Raji (cell line): ENCODE results near the gene PPP2R2C.

Experiments used
- POLR2A ChIP-seq: IDR thresholded peaks from 2 replicates; pipeline ENCODE4 v1.6.1; 2011; ENCODE audit warnings: low read depth, low read length, control low read depth; ENCODE audit not compliant: insufficient read depth

PPP2R2C gene

GRCh38 chr4:6426571-6427438 is 45.6 kb downstream of the PPP2R2C start:
- TF ChIP-seq POLR2A: no peak

- TF ChIP-seq POLR2A: no peak
These were observed 46.5 kb downstream of the PPP2R2C start for GRCh38 chr4:6425911-6426310.

- no peak for TF ChIP-seq POLR2A
These were observed 47.1 kb downstream of the PPP2R2C start for GRCh38 chr4:6425336-6425735.

GRCh38 chr4:6424425-6424824 is 48.0 kb downstream of the PPP2R2C start:
- TF ChIP-seq POLR2A: no peak

DNA sequence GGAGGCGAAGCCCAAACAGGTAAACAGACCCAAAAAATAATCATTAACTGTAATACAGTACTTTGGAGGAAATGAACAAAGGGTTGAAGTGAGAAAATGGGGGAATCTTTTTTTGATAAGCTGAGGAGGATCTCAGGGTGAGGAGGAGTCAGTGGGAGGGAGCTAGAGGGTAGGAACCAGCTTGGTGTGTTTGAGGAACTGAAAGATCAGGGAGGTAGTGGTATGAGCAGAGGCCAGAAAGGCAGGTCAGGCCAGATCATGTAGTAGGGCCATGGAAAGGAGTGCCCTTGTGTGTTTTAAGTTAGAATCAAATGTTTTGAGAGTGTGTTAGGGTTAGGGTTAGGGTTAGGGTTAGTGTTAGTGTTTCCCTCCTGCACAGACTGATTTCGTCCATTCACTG is 48.8 kb downstream of the PPP2R2C start:
- no peak for TF ChIP-seq POLR2A

GRCh38 chr4:6422866-6423265 is 49.5 kb downstream of the PPP2R2C start:
- no peak for TF ChIP-seq POLR2A

GRCh38 chr4:6422105-6422504 is 50.3 kb downstream of the PPP2R2C start:
- TF ChIP-seq POLR2A: no peak

- no peak for TF ChIP-seq POLR2A
These were observed 51.0 kb downstream of the PPP2R2C start for GRCh38 chr4:6421397-6421796.

DNA sequence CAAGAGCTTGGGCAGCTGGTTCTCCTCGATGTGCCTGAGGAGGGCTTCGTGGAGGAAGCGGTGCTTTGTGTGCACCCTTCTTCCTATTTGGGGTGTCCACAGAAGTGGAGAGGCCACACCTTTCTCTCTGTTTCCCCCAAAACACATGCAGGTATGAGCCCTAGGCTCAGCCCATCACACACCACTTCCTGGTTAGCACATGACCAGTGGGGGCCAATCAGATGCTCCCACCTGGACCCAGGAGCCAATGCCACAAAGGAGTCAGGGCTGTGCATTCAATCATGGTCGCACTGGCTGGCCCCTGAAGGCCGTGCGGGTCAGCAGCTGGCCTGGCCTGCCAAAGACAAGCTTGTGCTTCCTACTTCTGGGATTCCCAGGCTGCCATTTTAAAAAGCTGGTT is 51.4 kb downstream of the PPP2R2C start:
- no peak for TF ChIP-seq POLR2A

DNA sequence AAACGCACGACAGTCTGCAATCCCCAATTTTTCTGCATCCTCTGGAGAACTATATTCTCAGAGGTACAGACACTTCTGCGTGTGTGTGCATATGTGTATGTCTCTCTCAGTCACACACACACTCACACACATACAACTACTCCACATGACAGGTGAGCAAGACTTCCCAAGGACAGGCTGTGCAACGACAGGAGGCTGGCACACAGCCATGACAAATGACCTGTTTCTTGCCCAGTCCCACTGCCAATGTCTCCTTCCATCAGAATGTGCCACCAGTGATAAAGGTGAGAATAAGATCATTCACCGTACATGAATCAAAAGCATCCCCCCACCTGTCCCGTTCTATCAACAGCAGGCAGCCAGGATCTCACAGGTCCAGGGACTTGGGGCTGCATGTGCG is 52.4 kb downstream of the PPP2R2C start:
- no peak for TF ChIP-seq POLR2A

DNA sequence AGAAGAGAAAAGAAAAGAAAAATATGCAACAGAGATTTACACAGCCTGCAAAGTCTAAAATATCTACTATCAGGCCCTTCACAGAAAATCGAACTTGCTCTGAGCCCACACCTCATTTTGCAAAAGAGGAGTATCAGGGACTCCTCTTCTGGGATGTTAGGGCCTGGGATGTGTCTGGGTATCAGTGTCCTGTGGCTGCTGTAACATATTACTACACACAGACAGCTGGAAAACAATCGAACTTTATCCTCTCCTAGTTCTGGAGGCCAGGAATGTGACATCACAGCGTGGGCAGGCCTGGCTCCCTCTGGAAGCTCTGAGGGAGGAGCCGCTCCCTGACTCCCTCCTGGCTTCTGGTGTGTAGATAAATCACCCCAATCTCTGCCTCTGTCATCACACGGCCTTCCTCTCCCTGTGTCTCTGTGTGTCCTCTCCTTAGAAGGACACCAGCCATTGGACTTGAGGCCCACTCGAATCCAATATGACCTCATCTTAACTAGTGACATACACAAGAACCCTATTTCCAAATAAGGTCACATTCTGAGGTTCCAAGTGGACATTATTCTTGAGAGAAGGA is 52.9 kb downstream of the PPP2R2C start:
- no peak for TF ChIP-seq POLR2A

GRCh38 chr4:6418193-6418755 is 54.1 kb downstream of the PPP2R2C start:
- TF ChIP-seq POLR2A: no peak

DNA sequence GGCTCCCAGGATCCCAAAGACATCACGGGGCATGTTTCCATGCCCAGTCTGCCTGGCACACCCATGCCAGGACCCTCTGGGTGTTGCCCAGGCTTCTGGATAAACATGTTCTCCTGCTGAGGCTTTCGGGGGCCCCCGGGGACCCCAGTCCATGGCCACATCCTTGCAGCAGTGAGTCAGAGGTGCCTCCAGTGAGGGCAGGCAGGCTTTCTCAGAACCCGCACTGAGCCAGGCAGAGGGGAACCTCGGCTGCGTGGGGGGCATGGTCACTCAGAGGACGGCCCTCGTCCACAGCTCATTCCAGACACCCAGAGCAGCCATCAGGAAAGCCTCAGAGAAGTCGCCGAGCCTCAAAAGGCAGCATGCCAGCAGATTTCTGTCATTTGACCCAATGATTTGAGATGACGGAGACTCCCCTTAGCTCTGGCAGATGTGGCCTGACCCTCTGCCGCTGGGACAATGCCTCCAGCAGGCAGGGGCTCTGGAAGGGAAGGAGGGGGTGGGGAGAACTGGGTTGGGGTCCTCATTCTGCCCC is 54.8 kb downstream of the PPP2R2C start:
- TF ChIP-seq POLR2A: no peak

DNA sequence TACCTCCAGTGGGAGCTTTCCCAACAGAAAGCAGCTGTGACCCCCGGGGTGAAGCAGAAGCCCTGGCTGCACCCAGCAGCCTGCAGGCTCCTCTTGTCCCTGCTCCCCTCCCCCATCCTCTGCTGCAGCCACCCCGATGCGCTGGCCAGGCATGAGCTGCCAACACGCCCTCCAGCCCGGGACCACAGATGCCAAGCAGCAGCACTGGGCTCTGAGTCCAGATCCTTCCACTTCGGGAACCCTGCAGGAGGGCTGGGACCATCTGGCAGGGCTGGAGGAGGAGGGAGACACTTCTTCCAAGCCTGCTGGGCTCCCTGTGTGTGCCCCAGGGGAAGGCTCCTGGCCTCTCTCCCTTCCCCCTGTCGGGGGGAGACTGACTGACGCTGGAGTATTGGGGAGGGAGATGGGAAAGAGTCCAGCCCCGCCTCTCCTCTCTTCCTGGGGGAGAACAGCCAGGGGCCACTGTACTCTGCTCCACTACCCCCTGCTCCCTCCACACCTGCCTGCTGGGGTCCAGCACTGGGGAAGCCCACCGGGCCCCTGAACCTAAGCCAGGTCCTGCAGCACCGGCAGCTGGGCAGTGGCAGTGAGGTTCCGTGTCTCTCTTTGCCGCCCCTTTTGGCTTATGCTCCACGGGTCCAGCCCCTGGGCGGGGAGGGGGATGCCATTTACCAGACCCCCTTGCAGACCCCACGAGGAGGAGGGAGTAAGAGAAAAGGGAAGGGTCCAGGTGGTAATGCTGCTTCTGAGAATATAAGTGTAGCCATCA is 55.7 kb downstream of the PPP2R2C start:
- TF ChIP-seq POLR2A: no peak

GRCh38 chr4:6415031-6415705 is 57.2 kb downstream of the PPP2R2C start:
- no peak for TF ChIP-seq POLR2A
